HepG2 (cell line): ENCODE measurements around the gene EEPD1. TPM values are rescaled to one million over a fixed set of nuclear protein-coding genes. Genes with fewer than 3 reads are reported as not detected.
A peak's percentile ranks its signal among the peaks of the same experiment; 100 is the strongest.

Experiments used
- FOXA1 ChIP-seq, 2 experiments: fragments of 450-650 bp in 1 of 2; sonication (generic) in 1 of 2; formaldehyde crosslinking in 1 of 2; IDR thresholded peaks; 2 replicates each; pipeline versions ENCODE4 v1.4.0 to v1.6.1; 2016 to 2020; ENCODE audit warnings: missing genetic modification reagents in 1 of 2
- FOXK2 ChIP-seq: fragments of 450-650 bp; IDR thresholded peaks from 2 replicates; pipeline ENCODE4 v1.6.1; 2016
- FOXO1 ChIP-seq: sonication (generic); formaldehyde crosslinking; IDR thresholded peaks from 2 replicates; pipeline ENCODE4 v1.4.0; 2020; ENCODE audit warnings: missing genetic modification reagents
- GLI4 ChIP-seq: sonication (generic); formaldehyde crosslinking; IDR thresholded peaks from 2 replicates; pipeline ENCODE4 v1.5.1; 2020; ENCODE audit warnings: missing genetic modification reagents, mild to moderate bottlenecking, moderate library complexity, borderline replicate concordance
- GPN1 ChIP-seq: sonication (generic); formaldehyde crosslinking; IDR thresholded peaks from 2 replicates; pipeline ENCODE4 v1.5.1; 2020; ENCODE audit warnings: missing genetic modification reagents, borderline replicate concordance
- GZF1 ChIP-seq: sonication (generic); formaldehyde crosslinking; IDR thresholded peaks from 2 replicates; pipeline ENCODE4 v1.5.1; 2020; ENCODE audit warnings: mild to moderate bottlenecking, missing genetic modification reagents
- HCFC1 ChIP-seq: fragments of 150-350 bp; IDR thresholded peaks from 2 replicates; pipeline ENCODE4 v1.6.1; 2014; ENCODE audit warnings: low read depth, low read length
- HNRNPUL1 ChIP-seq: fragments of 200-400 bp; formaldehyde crosslinking; IDR thresholded peaks from 2 replicates; pipeline ENCODE4 v1.6.1; 2017; ENCODE audit warnings: low read depth, mild to moderate bottlenecking, low read length, moderate library complexity
- HOXD1 ChIP-seq: sonication (generic); formaldehyde crosslinking; IDR thresholded peaks from 2 replicates; pipeline ENCODE4 v1.5.0; 2020; ENCODE audit warnings: missing genetic modification reagents
- ISL2 ChIP-seq: sonication (generic); formaldehyde crosslinking; IDR thresholded peaks from 2 replicates; pipeline ENCODE4 v1.5.0; 2020; ENCODE audit warnings: missing genetic modification reagents
- KDM6A ChIP-seq: IDR thresholded peaks from 2 replicates; pipeline ENCODE4 v1.6.1; 2016; ENCODE audit warnings: low read depth
- MXI1 ChIP-seq: IDR thresholded peaks from 3 replicates; pipeline ENCODE4 v1.6.1; 2012; ENCODE audit warnings: low read depth, low read length, inconsistent platforms, borderline replicate concordance
- MZF1 ChIP-seq: sonication (generic); formaldehyde crosslinking; IDR thresholded peaks from 2 replicates; pipeline ENCODE4 v1.8.1; 2023; ENCODE audit warnings: mild to moderate bottlenecking, missing genetic modification reagents, borderline replicate concordance
- NR1H2 ChIP-seq: sonication (generic); formaldehyde crosslinking; IDR thresholded peaks from 2 replicates; pipeline ENCODE4 v1.8.1; 2022; ENCODE audit warnings: low read depth, missing genetic modification reagents, borderline replicate concordance
- SIN3A ChIP-seq: IDR thresholded peaks from 2 replicates; pipeline ENCODE4 v1.6.1; 2011; ENCODE audit warnings: low read depth, mild to moderate bottlenecking, control low read depth, low read length, borderline replicate concordance
- UBTF ChIP-seq: sonication (generic); formaldehyde crosslinking; IDR thresholded peaks from 2 replicates; pipeline ENCODE4 v1.4.0; 2020; ENCODE audit warnings: mild to moderate bottlenecking, missing genetic modification reagents
- ZMAT3 ChIP-seq: sonication (generic); formaldehyde crosslinking; conservative IDR thresholded peaks from 2 replicates; pipeline ENCODE4 v1.7.0; 2021; ENCODE audit warnings: missing genetic modification reagents
- ZNF260 ChIP-seq: sonication (generic); formaldehyde crosslinking; IDR thresholded peaks from 2 replicates; pipeline ENCODE4 v1.4.0; 2020; ENCODE audit warnings: missing genetic modification reagents, low read depth, mild to moderate bottlenecking, borderline replicate concordance
- ZNF350 ChIP-seq: sonication (generic); formaldehyde crosslinking; IDR thresholded peaks from 2 replicates; pipeline ENCODE4 v1.4.0; 2020; ENCODE audit warnings: mild to moderate bottlenecking, low read depth, missing genetic modification reagents, borderline replicate concordance
- ZNF354B ChIP-seq: sonication (generic); formaldehyde crosslinking; IDR thresholded peaks from 2 replicates; pipeline ENCODE4 v1.8.0; 2022; ENCODE audit warnings: mild to moderate bottlenecking, missing genetic modification reagents
- ZNF510 ChIP-seq: sonication (generic); formaldehyde crosslinking; IDR thresholded peaks from 2 replicates; pipeline ENCODE4 v1.4.0; 2020; ENCODE audit warnings: low read depth, mild to moderate bottlenecking, missing genetic modification reagents
- ZNF646 ChIP-seq: sonication (generic); formaldehyde crosslinking; IDR thresholded peaks from 2 replicates; pipeline ENCODE4 v1.9.0; 2021; ENCODE audit warnings: mild to moderate bottlenecking, missing genetic modification reagents
- polyA plus RNA-seq, 8 experiments: library from polyadenylated mRNA; depleted of rRNA in 3 of 8; stranded (reverse) in 7 of 8; unstranded in 1 of 8; fragments of >200 nt; fragmentation: Illumina TruSeq in 4 of 8; extraction: Trizol in 4 of 8; gene quantifications; 2 replicates each; pipeline versions ENCODE4 v1.2.1 to v1.2.3, GENCODE V29; 2011 to 2016; ENCODE audit warnings: low read depth in 4 of 8, missing spikeins in 1 of 8, mixed read lengths in 1 of 8; ENCODE audit not compliant: insufficient read depth in 1 of 8
- total RNA-seq, 5 experiments: library from RNA; depleted of rRNA; stranded (reverse); fragments of >200 nt; fragmentation: Illumina TruSeq; extraction: Trizol; gene quantifications; 2 replicates each; pipeline ENCODE4 v1.2.3, GENCODE V29; 2016; ENCODE audit warnings: low read depth in 1 of 5

EEPD1 gene
- total and polyA plus RNA-seq, 2 of the 13 experiments (the other 11 are each of a cell fraction or from before 2014, with no cell fraction given), result 10.1 to 16.4 TPM

GRCh38 chr7:36157527-36158320 lies 4.7 kb downstream of the EEPD1 start (continued):
- TF ChIP-seq UBTF (no peak), ISL2 (CRISPR knock-in tag) (no peak), GZF1 (CRISPR knock-in tag) (no peak), ZNF350 (no peak), ZNF260 (CRISPR knock-in tag) (no peak), ZNF354B (CRISPR knock-in tag) (no peak), NR1H2 (no peak), FOXO1 (CRISPR knock-in tag) (no peak), GPN1 (CRISPR knock-in tag) (no peak), HOXD1 (CRISPR knock-in tag) (no peak), GLI4 (no peak), KDM6A (no peak), HNRNPUL1 (no peak), MXI1 (peak; percentile 46; the same call in 1 of the 3 replicates), ZNF510 (CRISPR knock-in tag) (no peak), ZNF646 (CRISPR knock-in tag) (no peak), MZF1 (CRISPR knock-in tag) (no peak), SIN3A (no peak), ZMAT3 (CRISPR knock-in tag) (no peak), HCFC1 (no peak), FOXA1 (IDR thresholded peaks at IDR 0.05) (no peak), FOXA1 (CRISPR knock-in tag; IDR thresholded peaks at IDR 0.05) (peak; percentile 53; the same call in 1 of the 2 replicates), FOXK2 (peak; percentile 61; the same call in 1 of the 2 replicates)
